Parathyroid adenoma (tissue), 2 donors: ENCODE data around the gene LIMS2.

Experiments
- H2AFZ ChIP-seq: fragments of 300-600 bp; sonication (generic); one replicate; pipeline ENCODE4 v1.7.0; 2017; ENCODE audit warnings: antibody characterized with exemption, mild to moderate bottlenecking
- H3K27ac ChIP-seq: fragments of 300-600 bp; sonication (generic); one replicate; pipeline ENCODE4 v1.7.0; 2017
- H3K27me3 ChIP-seq: fragments of 300-600 bp; sonication (generic); one replicate; pipeline ENCODE4 v1.7.0; 2017; ENCODE audit warnings: low read length; ENCODE audit not compliant: control insufficient read depth, insufficient read depth
- H3K36me3 ChIP-seq: fragments of 300-600 bp; sonication (generic); one replicate; pipeline ENCODE4 v1.7.0; 2017; ENCODE audit warnings: low read length; ENCODE audit not compliant: control insufficient read depth, insufficient read depth
- H3K4me1 ChIP-seq: fragments of 300-600 bp; sonication (generic); one replicate; pipeline ENCODE4 v1.7.0; 2017; ENCODE audit warnings: control low read depth
- H3K4me2 ChIP-seq: fragments of 300-600 bp; sonication (generic); one replicate; pipeline ENCODE4 v1.7.0; 2017; ENCODE audit warnings: low read length
- H3K4me3 ChIP-seq: fragments of 300-600 bp; sonication (generic); one replicate; pipeline ENCODE4 v1.7.0; 2017; ENCODE audit warnings: low read depth, low read length
- H3K79me2 ChIP-seq: fragments of 300-600 bp; sonication (generic); one replicate; pipeline ENCODE4 v1.7.0; 2017; ENCODE audit warnings: control low read depth
- H3K9ac ChIP-seq: fragments of 300-600 bp; sonication (generic); one replicate; pipeline ENCODE4 v1.7.0; 2017; ENCODE audit warnings: mild to moderate bottlenecking
- H3K9me3 ChIP-seq: fragments of 300-600 bp; sonication (generic); one replicate; pipeline ENCODE4 v1.7.0; 2017; ENCODE audit warnings: low read length; ENCODE audit not compliant: control insufficient read depth
- TF ChIP-seq, protein P1 (sequence below): fragments of 300-600 bp; sonication (generic); IDR thresholded peaks from one replicate; pipeline ENCODE4 v1.7.0; 2017; ENCODE audit warnings: antibody characterized with exemption, mild to moderate bottlenecking
- donor health status: primary hyperparathyroidism.

Gene LIMS2

GRCh38 chr2:127619203-127619590, 56.1 kb downstream of the LIMS2 start:
- Histone ChIP-seq H2AFZ (no peak overlapping the region), H3K4me1 (no peaks in the 10 kb centered on the region), H3K9ac (no peak overlapping the region), H3K27ac (no peak overlapping the region), H3K79me2 (no peaks in the 10 kb centered on the region), H3K9me3 (no peaks in the 10 kb centered on the region), H3K36me3 (no peaks in the 10 kb centered on the region), H3K4me2 (no peak overlapping the region), H3K4me3 (no peak overlapping the region), H3K27me3 (no peaks in the 10 kb centered on the region)
- TF ChIP-seq, protein P1, sequence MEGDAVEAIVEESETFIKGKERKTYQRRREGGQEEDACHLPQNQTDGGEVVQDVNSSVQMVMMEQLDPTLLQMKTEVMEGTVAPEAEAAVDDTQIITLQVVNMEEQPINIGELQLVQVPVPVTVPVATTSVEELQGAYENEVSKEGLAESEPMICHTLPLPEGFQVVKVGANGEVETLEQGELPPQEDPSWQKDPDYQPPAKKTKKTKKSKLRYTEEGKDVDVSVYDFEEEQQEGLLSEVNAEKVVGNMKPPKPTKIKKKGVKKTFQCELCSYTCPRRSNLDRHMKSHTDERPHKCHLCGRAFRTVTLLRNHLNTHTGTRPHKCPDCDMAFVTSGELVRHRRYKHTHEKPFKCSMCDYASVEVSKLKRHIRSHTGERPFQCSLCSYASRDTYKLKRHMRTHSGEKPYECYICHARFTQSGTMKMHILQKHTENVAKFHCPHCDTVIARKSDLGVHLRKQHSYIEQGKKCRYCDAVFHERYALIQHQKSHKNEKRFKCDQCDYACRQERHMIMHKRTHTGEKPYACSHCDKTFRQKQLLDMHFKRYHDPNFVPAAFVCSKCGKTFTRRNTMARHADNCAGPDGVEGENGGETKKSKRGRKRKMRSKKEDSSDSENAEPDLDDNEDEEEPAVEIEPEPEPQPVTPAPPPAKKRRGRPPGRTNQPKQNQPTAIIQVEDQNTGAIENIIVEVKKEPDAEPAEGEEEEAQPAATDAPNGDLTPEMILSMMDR: no peak

DNA sequence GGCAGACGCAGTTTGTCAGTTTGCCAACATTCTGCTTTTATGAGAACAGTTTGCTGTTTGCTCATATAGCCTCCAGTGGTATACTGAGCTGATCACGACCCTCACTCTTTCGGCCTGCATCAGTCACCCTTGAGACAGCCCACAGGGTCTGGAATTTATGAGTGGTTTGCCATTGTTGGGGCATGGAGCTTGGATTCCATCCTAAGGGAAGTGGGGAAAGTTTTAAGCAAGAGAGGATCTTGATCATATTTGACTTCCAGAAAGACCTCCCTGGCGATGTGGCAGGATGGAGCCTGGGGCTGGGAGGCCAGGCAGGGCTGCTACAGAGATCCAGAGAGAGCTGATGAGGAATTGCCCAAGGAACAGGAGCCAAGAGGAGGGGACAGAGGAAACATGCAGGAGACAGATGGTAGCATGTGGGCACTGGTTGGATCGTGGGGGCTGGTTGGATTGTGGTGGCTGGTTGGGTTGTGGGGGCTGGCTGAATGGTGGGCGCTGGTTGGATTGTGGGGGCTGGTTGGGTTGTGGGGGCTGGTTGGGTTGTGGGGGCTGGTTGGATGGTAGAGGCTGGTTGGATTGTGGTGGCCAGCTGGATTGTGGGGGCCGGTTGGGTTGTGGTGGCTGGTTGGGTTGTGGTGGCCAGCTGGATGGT, 56.7 kb downstream of the LIMS2 start:
- H3K27me3 ChIP-seq: no peaks in the 10 kb centered on the region
- H3K9me3 ChIP-seq: no peaks in the 10 kb centered on the region
- no peak overlapping the region for H3K4me3 ChIP-seq
- H3K79me2 ChIP-seq: no peaks in the 10 kb centered on the region
- no peak overlapping the region for H3K27ac ChIP-seq
- no peak overlapping the region for H2AFZ ChIP-seq
- TF ChIP-seq, protein P1: no peak
- no peak overlapping the region for H3K4me2 ChIP-seq
- H3K4me1 ChIP-seq: no peaks in the 10 kb centered on the region
- no peaks in the 10 kb centered on the region for H3K36me3 ChIP-seq
- H3K9ac ChIP-seq: no peak overlapping the region

- H3K79me2 ChIP-seq: no peaks in the 10 kb centered on the region
- no peak overlapping the region for H2AFZ ChIP-seq
- H3K4me3 ChIP-seq: no peak overlapping the region
These were observed 59.7 kb downstream of the LIMS2 start for GRCh38 chr2:127615511-127616166.

DNA sequence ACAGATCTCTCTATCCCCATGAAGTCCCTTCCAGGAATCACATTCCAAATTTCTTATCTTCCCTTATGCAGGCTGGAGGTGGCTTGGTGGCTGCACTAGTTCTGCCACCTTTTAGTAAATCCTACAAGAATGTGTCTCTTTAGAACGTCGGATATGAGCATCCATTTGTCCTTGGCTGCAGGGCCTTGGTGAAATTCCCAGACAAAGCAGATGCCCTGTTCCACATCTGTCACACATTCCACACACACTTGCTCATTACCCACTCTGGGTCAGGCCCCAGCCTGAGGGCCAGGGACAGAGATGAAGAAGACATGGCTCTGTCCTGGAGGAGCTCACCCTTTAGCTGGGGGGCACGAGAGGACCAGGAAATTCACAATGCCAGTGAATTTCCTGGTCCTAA, 60.6 kb downstream of the LIMS2 start:
- Histone ChIP-seq H3K36me3 (no peaks in the 10 kb centered on the region), H3K27ac (no peak overlapping the region), H3K4me1 (no peaks in the 10 kb centered on the region), H3K27me3 (no peaks in the 10 kb centered on the region), H3K4me2 (no peak overlapping the region), H3K4me3 (no peak overlapping the region), H3K79me2 (no peaks in the 10 kb centered on the region), H2AFZ (no peak overlapping the region), H3K9ac (no peak overlapping the region), H3K9me3 (no peaks in the 10 kb centered on the region)
- TF ChIP-seq, protein P1: no peak

More at GRCh38 chr2:127615511-127616166, 59.7 kb downstream of the LIMS2 start:
- Histone ChIP-seq H3K27me3 (no peaks in the 10 kb centered on the region), H3K9ac (no peak overlapping the region), H3K36me3 (no peaks in the 10 kb centered on the region), H3K27ac (no peak overlapping the region), H3K4me2 (no peak overlapping the region), H3K9me3 (no peaks in the 10 kb centered on the region), H3K4me1 (no peaks in the 10 kb centered on the region)
- TF ChIP-seq, protein P1: no peak

DNA sequence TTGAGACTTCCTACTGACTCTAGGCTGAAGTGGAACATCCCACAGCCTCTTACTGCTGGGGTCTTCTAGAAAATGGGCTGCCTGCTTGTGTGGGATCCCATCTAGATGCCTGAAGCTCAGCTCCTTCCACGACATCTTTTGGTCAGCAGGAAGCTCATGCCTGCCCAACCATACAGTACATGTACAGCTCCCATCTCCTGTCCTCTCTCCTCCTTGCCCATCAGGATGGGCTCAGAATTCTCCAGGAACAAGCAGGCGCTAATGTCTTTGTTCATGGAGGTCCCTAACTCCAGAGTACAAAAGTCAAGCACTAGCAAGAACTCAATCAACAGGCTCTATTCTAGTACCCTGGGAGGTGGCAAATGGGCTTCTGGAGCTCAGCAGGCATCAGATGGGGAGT, 61.1 kb downstream of the LIMS2 start:
- Histone ChIP-seq H2AFZ (no peak overlapping the region), H3K4me2 (no peak overlapping the region), H3K4me3 (no peak overlapping the region), H3K9ac (no peak overlapping the region), H3K4me1 (no peaks in the 10 kb centered on the region), H3K9me3 (no peaks in the 10 kb centered on the region), H3K36me3 (no peaks in the 10 kb centered on the region), H3K79me2 (no peaks in the 10 kb centered on the region), H3K27ac (no peak overlapping the region), H3K27me3 (no peaks in the 10 kb centered on the region)
- TF ChIP-seq, protein P1: no peak
